SK-N-MC (cell line): ENCODE measurements around the gene CASTOR2.
"Not testable (repeated sequence)": the region's sequence is repeated elsewhere in the genome, so short reads cannot be mapped to it uniquely, and the experiment has no call there.

Experiments
- EZH2 ChIP-seq: fragments of 200-600 bp; sonication (generic); IDR thresholded peaks from one replicate; pipeline ENCODE4 v1.6.1; 2017; ENCODE audit warnings: antibody characterized with exemption
- FOXP2 ChIP-seq: optimal IDR thresholded peaks from 2 replicates; pipeline ENCODE3; 2011; ENCODE audit warnings: mild to moderate bottlenecking, moderate library complexity; ENCODE audit not compliant: insufficient read depth; ENCODE audit errors: extremely low read length, control extremely low read depth
- POLR2AphosphoS5 ChIP-seq: IDR thresholded peaks from 2 replicates; pipeline ENCODE4 v1.6.1; 2012; ENCODE audit warnings: mild to moderate bottlenecking, low read depth, low read length, borderline replicate concordance

DNA sequence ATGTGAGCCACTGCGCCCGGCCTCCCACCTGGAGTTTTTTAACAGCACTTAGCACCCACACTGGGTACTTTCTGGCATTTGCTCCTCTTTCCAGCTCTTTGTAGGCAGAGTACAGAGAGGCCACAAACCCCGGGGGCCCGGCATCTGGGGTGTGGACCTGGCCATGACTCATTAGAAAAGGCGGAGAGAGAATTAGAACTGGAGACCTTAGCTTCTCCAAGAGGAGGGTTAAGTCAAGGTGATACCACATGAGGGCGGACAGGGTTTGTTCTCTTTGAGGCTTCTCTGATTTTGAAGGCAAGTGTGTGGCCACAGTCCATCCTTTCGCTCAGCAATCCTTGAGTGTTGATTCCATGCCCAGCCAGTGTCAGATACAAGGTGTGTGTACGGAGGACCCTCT is 36.9 kb downstream of the CASTOR2 start:
- TF ChIP-seq EZH2, POLR2AphosphoS5, FOXP2: not testable (repeated sequence)
